ENCODE data around the gene SYNE2.

- TF ChIP-seq, protein P1, sequence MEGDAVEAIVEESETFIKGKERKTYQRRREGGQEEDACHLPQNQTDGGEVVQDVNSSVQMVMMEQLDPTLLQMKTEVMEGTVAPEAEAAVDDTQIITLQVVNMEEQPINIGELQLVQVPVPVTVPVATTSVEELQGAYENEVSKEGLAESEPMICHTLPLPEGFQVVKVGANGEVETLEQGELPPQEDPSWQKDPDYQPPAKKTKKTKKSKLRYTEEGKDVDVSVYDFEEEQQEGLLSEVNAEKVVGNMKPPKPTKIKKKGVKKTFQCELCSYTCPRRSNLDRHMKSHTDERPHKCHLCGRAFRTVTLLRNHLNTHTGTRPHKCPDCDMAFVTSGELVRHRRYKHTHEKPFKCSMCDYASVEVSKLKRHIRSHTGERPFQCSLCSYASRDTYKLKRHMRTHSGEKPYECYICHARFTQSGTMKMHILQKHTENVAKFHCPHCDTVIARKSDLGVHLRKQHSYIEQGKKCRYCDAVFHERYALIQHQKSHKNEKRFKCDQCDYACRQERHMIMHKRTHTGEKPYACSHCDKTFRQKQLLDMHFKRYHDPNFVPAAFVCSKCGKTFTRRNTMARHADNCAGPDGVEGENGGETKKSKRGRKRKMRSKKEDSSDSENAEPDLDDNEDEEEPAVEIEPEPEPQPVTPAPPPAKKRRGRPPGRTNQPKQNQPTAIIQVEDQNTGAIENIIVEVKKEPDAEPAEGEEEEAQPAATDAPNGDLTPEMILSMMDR (conservative IDR thresholded peaks at IDR 0.05; ENCODE audit: low read depth, low read length) = no peak
- no peak for TF ChIP-seq EZH2 (IDR thresholded peaks at IDR 0.05; ENCODE audit: low read length, unreplicated experiment)
Measured at GRCh38 chr14:64158608-64159007, 305.8 kb downstream of the SYNE2 start.

All from PC-3 (cell line).